ENCODE data around the gene ARHGAP1. TPM values are rescaled to one million over a fixed set of nuclear protein-coding genes. Genes with fewer than 3 reads are reported as not detected.

ARHGAP1 gene
- total RNA-seq, 1 donor from 2014 or later = 98.1 TPM

GRCh38 chr11:46706886-46707285 lies 6.5 kb upstream of the ARHGAP1 start:
- no peak overlapping the region for H3K4me3 Mint-ChIP-seq (ENCODE audit: unreplicated experiment)
- no peak overlapping the region for H3K27ac Mint-ChIP-seq (ENCODE audit: unreplicated experiment)
- no peak for TF ChIP-seq CTCF (IDR thresholded peaks at IDR 0.05)
- H3K36me3 Mint-ChIP-seq (ENCODE audit: unreplicated experiment) = peaks cover 19% of the 10 kb centered on the region
- H3K27me3 Mint-ChIP-seq (ENCODE audit: unreplicated experiment) = no peaks in the 10 kb centered on the region
- peaks cover 17% of the 10 kb centered on the region for H3K4me1 Mint-ChIP-seq (ENCODE audit: unreplicated experiment)
- DNase-seq (ENCODE audit: extremely low spot score, unreplicated experiment) = no peak
- no peaks in the 10 kb centered on the region for H3K9me3 Mint-ChIP-seq (ENCODE audit: unreplicated experiment)

GRCh38 chr11:46705070-46705688 lies 4.8 kb upstream of the ARHGAP1 start:
- Mint-ChIP-seq H3K27me3 (ENCODE audit: unreplicated experiment) (no peaks in the 10 kb centered on the region), H3K27ac (ENCODE audit: unreplicated experiment) (no peak overlapping the region), H3K9me3 (ENCODE audit: unreplicated experiment) (no peaks in the 10 kb centered on the region), H3K4me3 (ENCODE audit: unreplicated experiment) (no peak overlapping the region), H3K4me1 (ENCODE audit: unreplicated experiment) (peaks cover 18% of the 10 kb centered on the region), H3K36me3 (ENCODE audit: unreplicated experiment) (peaks cover 19% of the 10 kb centered on the region)
- TF ChIP-seq CTCF (IDR thresholded peaks at IDR 0.05) = no peak
- no peak for DNase-seq (ENCODE audit: extremely low spot score, unreplicated experiment)

- Mint-ChIP-seq H3K9me3 (ENCODE audit: unreplicated experiment) (no peaks in the 10 kb centered on the region), H3K27me3 (ENCODE audit: unreplicated experiment) (no peaks in the 10 kb centered on the region), H3K27ac (ENCODE audit: unreplicated experiment) (peak overlapping the region; percentile 99), H3K36me3 (ENCODE audit: unreplicated experiment) (peaks cover 14% of the 10 kb centered on the region), H3K4me1 (ENCODE audit: unreplicated experiment) (peaks cover 53% of the 10 kb centered on the region), H3K4me3 (ENCODE audit: unreplicated experiment) (peak overlapping the region; percentile 94)
- TF ChIP-seq CTCF (IDR thresholded peaks at IDR 0.05) = no peak
- no peak for DNase-seq (ENCODE audit: extremely low spot score, unreplicated experiment)
These were observed 747 bp upstream of the ARHGAP1 start for GRCh38 chr11:46701078-46701654.

- Mint-ChIP-seq H3K27ac (ENCODE audit: unreplicated experiment) (peak overlapping the region; percentile 64), H3K36me3 (ENCODE audit: unreplicated experiment) (peaks cover 21% of the 10 kb centered on the region), H3K4me1 (ENCODE audit: unreplicated experiment) (peaks cover 66% of the 10 kb centered on the region), H3K27me3 (ENCODE audit: unreplicated experiment) (no peaks in the 10 kb centered on the region), H3K9me3 (ENCODE audit: unreplicated experiment) (no peaks in the 10 kb centered on the region), H3K4me3 (ENCODE audit: unreplicated experiment) (peak overlapping the region; percentile 94)
- no peak for TF ChIP-seq CTCF (IDR thresholded peaks at IDR 0.05)
- DNase-seq (ENCODE audit: extremely low spot score, unreplicated experiment) = no peak
These were observed 1.8 kb downstream of the ARHGAP1 start for GRCh38 chr11:46698597-46698996.

- Mint-ChIP-seq H3K27me3 (ENCODE audit: unreplicated experiment) (no peaks in the 10 kb centered on the region), H3K4me3 (ENCODE audit: unreplicated experiment) (peak overlapping the region; percentile 44), H3K27ac (ENCODE audit: unreplicated experiment) (peak overlapping the region; percentile 88), H3K9me3 (ENCODE audit: unreplicated experiment) (no peaks in the 10 kb centered on the region), H3K36me3 (ENCODE audit: unreplicated experiment) (peaks cover 16% of the 10 kb centered on the region), H3K4me1 (ENCODE audit: unreplicated experiment) (peaks cover 66% of the 10 kb centered on the region)
- DNase-seq (ENCODE audit: extremely low spot score, unreplicated experiment) = no peak
- TF ChIP-seq CTCF (IDR thresholded peaks at IDR 0.05) = no peak
These were observed 2.7 kb downstream of the ARHGAP1 start for GRCh38 chr11:46697723-46698122.

Data from osteocyte (in vitro differentiated cells).